Stimulated activated CD4-positive, alpha-beta T cell treated with anti-CD3 and anti-CD28 coated beads, TNF-alpha, amount 100 ng/mL, for 4 hours (primary cell): ENCODE data around the gene ZMYND8.
"Not testable (repeated sequence)": the region's sequence is repeated elsewhere in the genome, so short reads cannot be mapped to it uniquely, and the experiment has no call there.

ENCODE experiments used
- DNase-seq, 3 experiments: peaks; one replicate each; pipeline ENCODE4 v3.0.0-alpha.2; 2020; ENCODE audit warnings: low read depth in 3 of 3

The ZMYND8 gene

GRCh38 chr20:47370850-47371782 is 14.6 kb upstream of the ZMYND8 start:
- no peak for DNase-seq

GRCh38 chr20:47370214-47370613 is 13.7 kb upstream of the ZMYND8 start:
- DNase-seq = no peak

- DNase-seq = no peak
These were observed 11.8 kb upstream of the ZMYND8 start for GRCh38 chr20:47368301-47368700.

GRCh38 chr20:47366301-47366700 is 9.8 kb upstream of the ZMYND8 start:
- not testable (repeated sequence) for DNase-seq

- no peak for DNase-seq
These were observed 8.7 kb upstream of the ZMYND8 start for GRCh38 chr20:47365023-47365764.

- no peak for DNase-seq
These were observed 6.1 kb upstream of the ZMYND8 start for GRCh38 chr20:47362361-47363219.

- DNase-seq = no peak
These were observed 4.8 kb upstream of the ZMYND8 start for GRCh38 chr20:47361057-47361915.

GRCh38 chr20:47360297-47361056 is 4.0 kb upstream of the ZMYND8 start:
- no peak for DNase-seq

- DNase-seq = no peak
These were observed 3.2 kb upstream of the ZMYND8 start for GRCh38 chr20:47359530-47360296.

GRCh38 chr20:47358672-47359529 is 2.4 kb upstream of the ZMYND8 start:
- no peak for DNase-seq

- DNase-seq = no peak
These were observed 1.7 kb upstream of the ZMYND8 start for GRCh38 chr20:47358039-47358671.

GRCh38 chr20:47357296-47358038 is 968 bp upstream of the ZMYND8 start:
- DNase-seq = peak; percentile 31 to 50 (median 32)

GRCh38 chr20:47356220-47356525 is 326 bp downstream of the ZMYND8 start:
- no peak for DNase-seq

- DNase-seq = no peak
These were observed 845 bp downstream of the ZMYND8 start for GRCh38 chr20:47355489-47356219.

- no peak for DNase-seq
These were observed 1.6 kb downstream of the ZMYND8 start for GRCh38 chr20:47354714-47355488.

- DNase-seq = no peak
These were observed 2.1 kb downstream of the ZMYND8 start for GRCh38 chr20:47354464-47354713.
